Mesenchymal stem cell (in vitro differentiated cells and primary cell): ENCODE data around the gene ARHGAP35.

Experiments used
- DNase-seq: peaks from one replicate; pipeline ENCODE4 v3.0.0-alpha.2; 2013
- H2AFZ ChIP-seq: one replicate; pipeline ENCODE4 v1.6.1; 2013; ENCODE audit warnings: low read depth, mild to moderate bottlenecking, control low read depth, inconsistent platforms, low read length, moderate library complexity
- H2AK5ac ChIP-seq: 2 replicates; pipeline ENCODE4 v1.6.1; 2013; ENCODE audit warnings: low read length, moderate library complexity, mild to moderate bottlenecking, inconsistent platforms; ENCODE audit not compliant: severe bottlenecking
- H2BK120ac ChIP-seq: one replicate; pipeline ENCODE4 v1.6.1; 2013; ENCODE audit warnings: low read depth, mild to moderate bottlenecking, inconsistent platforms, low read length, moderate library complexity
- H2BK12ac ChIP-seq, 2 experiments: one replicate each; pipeline ENCODE4 v1.6.1; 2013; ENCODE audit warnings: inconsistent platforms in 2 of 2, low read length in 2 of 2, mild to moderate bottlenecking in 2 of 2, moderate library complexity in 2 of 2, control low read depth in 1 of 2
- H2BK15ac ChIP-seq: one replicate; pipeline ENCODE4 v1.6.1; 2013; ENCODE audit warnings: mild to moderate bottlenecking, low read depth, inconsistent platforms; ENCODE audit not compliant: poor library complexity, severe bottlenecking
- H2BK5ac ChIP-seq: 2 replicates; pipeline ENCODE4 v1.6.1; 2013; ENCODE audit warnings: low read depth, mild to moderate bottlenecking, low read length, control low read depth, inconsistent platforms; ENCODE audit not compliant: poor library complexity, severe bottlenecking
- H3K14ac ChIP-seq, 2 experiments: one replicate each; pipeline ENCODE4 v1.6.1; 2013; ENCODE audit warnings: inconsistent platforms in 2 of 2, low read length in 2 of 2, control low read depth in 1 of 2, mild to moderate bottlenecking in 1 of 2, moderate library complexity in 1 of 2
- H3K18ac ChIP-seq, 2 experiments: one replicate each; pipeline ENCODE4 v1.6.1; 2013; ENCODE audit warnings: inconsistent platforms in 2 of 2, low read length in 2 of 2, control low read depth in 1 of 2, low read depth in 1 of 2, mild to moderate bottlenecking in 1 of 2
- H3K23ac ChIP-seq, 2 experiments: one replicate each; pipeline ENCODE4 v1.6.1; 2013; ENCODE audit warnings: inconsistent platforms in 2 of 2, low read length in 2 of 2, mild to moderate bottlenecking in 2 of 2, moderate library complexity in 2 of 2, control low read depth in 1 of 2
- H3K27ac ChIP-seq: 2 replicates; pipeline ENCODE4 v1.5.1; 2013; ENCODE audit warnings: mild to moderate bottlenecking, moderate library complexity, low read length, control low read depth, inconsistent platforms; ENCODE audit not compliant: poor library complexity, severe bottlenecking
- H3K27me3 ChIP-seq, 2 experiments: 2 replicates each; pipeline versions ENCODE4 v1.6.1 to v1.7.0; 2013; ENCODE audit warnings: low read length in 2 of 2, mild to moderate bottlenecking in 2 of 2, moderate library complexity in 2 of 2, control low read depth in 1 of 2, inconsistent platforms in 1 of 2; ENCODE audit not compliant: control insufficient read depth in 1 of 2, insufficient read depth in 1 of 2
- H3K36me3 ChIP-seq, 2 experiments: 2 replicates each; pipeline versions ENCODE4 v1.6.1 to v1.7.0; 2013; ENCODE audit warnings: low read length in 2 of 2, control low read depth in 1 of 2, inconsistent platforms in 1 of 2, low read depth in 1 of 2, mild to moderate bottlenecking in 1 of 2; ENCODE audit not compliant: insufficient read depth in 2 of 2, control insufficient read depth in 1 of 2
- H3K4ac ChIP-seq, 2 experiments: one replicate each; pipeline ENCODE4 v1.6.1; 2013; ENCODE audit warnings: inconsistent platforms in 2 of 2, low read length in 2 of 2, mild to moderate bottlenecking in 2 of 2, moderate library complexity in 2 of 2, control low read depth in 1 of 2, low read depth in 1 of 2
- H3K4me1 ChIP-seq: 2 replicates; pipeline ENCODE4 v1.6.1; 2013; ENCODE audit warnings: low read depth, low read length, control low read depth; ENCODE audit not compliant: control insufficient read depth, insufficient read depth
- H3K4me2 ChIP-seq: 2 replicates; pipeline ENCODE4 v1.6.1; 2013; ENCODE audit warnings: low read length, mild to moderate bottlenecking, inconsistent platforms; ENCODE audit not compliant: poor library complexity, severe bottlenecking
- H3K4me3 ChIP-seq, 2 experiments: 2 replicates each; pipeline versions ENCODE4 v1.5.1 to v1.7.0; 2013; ENCODE audit warnings: low read length in 2 of 2, mild to moderate bottlenecking in 2 of 2, control low read depth in 1 of 2, low read depth in 1 of 2; ENCODE audit not compliant: insufficient read depth in 1 of 2
- H3K79me1 ChIP-seq: replicated peaks from 2 replicates; pipeline ENCODE4 v1.6.1; 2013; ENCODE audit warnings: mild to moderate bottlenecking, control low read depth, low read length, inconsistent platforms; ENCODE audit not compliant: poor library complexity, severe bottlenecking
- H3K9ac ChIP-seq: 2 replicates; pipeline ENCODE4 v1.7.0; 2013; ENCODE audit warnings: mild to moderate bottlenecking, low read length, moderate library complexity
- H3K9me3 ChIP-seq: 2 replicates; pipeline ENCODE4 v1.7.0; 2013; ENCODE audit warnings: mild to moderate bottlenecking, low read length; ENCODE audit not compliant: control insufficient read depth
- H4K8ac ChIP-seq: one replicate; pipeline ENCODE4 v1.6.1; 2013; ENCODE audit warnings: inconsistent platforms, mild to moderate bottlenecking, low read length, moderate library complexity
- H4K91ac ChIP-seq: one replicate; pipeline ENCODE4 v1.6.1; 2013; ENCODE audit warnings: mild to moderate bottlenecking, low read length, inconsistent platforms
- WGBS: methylation state at CpG from one replicate; pipeline ENCODE4 v1.1.7; 2013; ENCODE audit warnings: mixed read lengths; 5-methylcytosine and 5-hydroxymethylcytosine counted together

Gene ARHGAP35

GRCh38 chr19:46903458-46903857, 42.7 kb downstream of the ARHGAP35 start:
- no peak overlapping the region for H2BK15ac ChIP-seq
- no peak overlapping the region for H4K8ac ChIP-seq
- H3K9me3 ChIP-seq: no peaks in the 10 kb centered on the region
- H3K9ac ChIP-seq: no peak overlapping the region
- no peak overlapping the region for H3K23ac ChIP-seq
- H3K36me3 ChIP-seq: no peaks in the 10 kb centered on the region
- H2BK5ac ChIP-seq: no peak overlapping the region
- H3K4me2 ChIP-seq: no peak overlapping the region
- no peak overlapping the region for H3K4me3 ChIP-seq
- H2AFZ ChIP-seq: no peak overlapping the region
- peaks cover 27% of the 10 kb centered on the region for H3K4me1 ChIP-seq
- H3K27me3 ChIP-seq: no peaks in the 10 kb centered on the region
- H4K91ac ChIP-seq: no peak overlapping the region
- H3K79me1 ChIP-seq: peaks cover 15% of the 10 kb centered on the region
- H3K18ac ChIP-seq: no peak overlapping the region
- H3K14ac ChIP-seq: no peak overlapping the region
- peak overlapping the region; percentile 86 for H3K27ac ChIP-seq
- peak overlapping the region in 1 of 2 experiments; percentile 38 for H2BK12ac ChIP-seq
- H3K4ac ChIP-seq: no peak overlapping the region
- 10% methylated on average over 1 of the region's 3 CpGs for WGBS
- H2AK5ac ChIP-seq: peak overlapping the region; percentile 82
- DNase-seq: peak; percentile 34
- H2BK120ac ChIP-seq: no peak overlapping the region

- Histone ChIP-seq H2AFZ (no peak overlapping the region), H2BK12ac (peak overlapping the region; percentile 85 to 98), H3K4me3 (no peak overlapping the region), H3K79me1 (peaks cover 15% of the 10 kb centered on the region), H3K4me1 (peaks cover 29% of the 10 kb centered on the region), H3K18ac (peak overlapping the region; percentile 67 to 92), H3K9ac (peak overlapping the region; percentile 71), H2BK5ac (no peak overlapping the region), H2AK5ac (peak overlapping the region; percentile 57), H3K4ac (peak overlapping the region; percentile 6 to 73), H4K8ac (peak overlapping the region; percentile 97), H3K9me3 (no peaks in the 10 kb centered on the region), H3K14ac (peak overlapping the region; percentile 26 to 57), H3K23ac (peak overlapping the region; percentile 63 to 79), H4K91ac (peak overlapping the region; percentile 98), H2BK120ac (peak overlapping the region; percentile 42), H3K4me2 (no peak overlapping the region), H2BK15ac (peak overlapping the region; percentile 29), H3K27ac (peak overlapping the region; percentile 17), H3K27me3 (no peaks in the 10 kb centered on the region), H3K36me3 (no peaks in the 10 kb centered on the region)
- WGBS: 46% methylated on average over 15 of the region's 16 CpGs
- DNase-seq: peak; percentile 89
Observed at GRCh38 chr19:46904114-46905060, 43.6 kb downstream of the ARHGAP35 start.

- WGBS: 75% methylated on average over 1 of the region's 2 CpGs
Observed at GRCh38 chr19:46906221-46906620, 45.4 kb downstream of the ARHGAP35 start.

GRCh38 chr19:46907880-46908279, 47.1 kb downstream of the ARHGAP35 start:
- Histone ChIP-seq H4K8ac (no peak overlapping the region), H3K18ac (no peak overlapping the region), H3K27me3 (no peaks in the 10 kb centered on the region), H2BK15ac (no peak overlapping the region), H2AK5ac (no peak overlapping the region), H3K4me3 (no peak overlapping the region), H3K79me1 (peaks cover 18% of the 10 kb centered on the region), H3K23ac (no peak overlapping the region), H2AFZ (no peak overlapping the region), H4K91ac (no peak overlapping the region), H3K14ac (no peak overlapping the region), H2BK5ac (no peak overlapping the region), H3K9ac (no peak overlapping the region), H2BK120ac (no peak overlapping the region), H3K4me1 (peaks cover 23% of the 10 kb centered on the region), H3K36me3 (no peaks in the 10 kb centered on the region), H3K27ac (no peak overlapping the region), H2BK12ac (no peak overlapping the region), H3K4ac (no peak overlapping the region), H3K4me2 (no peak overlapping the region), H3K9me3 (no peaks in the 10 kb centered on the region)
- no peak for DNase-seq
- WGBS: 100% methylated on average over 2 of the region's 4 CpGs

More at GRCh38 chr19:46906221-46906620, 45.4 kb downstream of the ARHGAP35 start:
- Histone ChIP-seq H2BK15ac (no peak overlapping the region), H3K27ac (no peak overlapping the region), H4K91ac (no peak overlapping the region), H2AFZ (no peak overlapping the region), H3K14ac (no peak overlapping the region), H3K27me3 (no peaks in the 10 kb centered on the region), H3K4me2 (no peak overlapping the region), H4K8ac (no peak overlapping the region), H3K9me3 (no peaks in the 10 kb centered on the region), H2AK5ac (no peak overlapping the region), H3K36me3 (no peaks in the 10 kb centered on the region), H3K9ac (no peak overlapping the region), H3K4me1 (peaks cover 25% of the 10 kb centered on the region), H3K18ac (no peak overlapping the region), H2BK5ac (no peak overlapping the region), H2BK12ac (no peak overlapping the region), H2BK120ac (no peak overlapping the region), H3K4me3 (no peak overlapping the region), H3K79me1 (peaks cover 16% of the 10 kb centered on the region), H3K4ac (no peak overlapping the region), H3K23ac (no peak overlapping the region)
- no peak for DNase-seq
